NT2/D1 (cell line): ENCODE data around the gene CLCF1.

Source experiments
- DNase-seq: peaks from one replicate; pipeline ENCODE4 v3.0.0-alpha.2; 2011; ENCODE audit warnings: low read depth, low spot score
- H3K27me3 ChIP-seq: 2 replicates; pipeline ENCODE4 v1.6.0; 2011; ENCODE audit warnings: mild to moderate bottlenecking; ENCODE audit not compliant: insufficient read length, insufficient read depth
- H3K36me3 ChIP-seq: 2 replicates; pipeline ENCODE4 v1.6.1; 2011; ENCODE audit warnings: mild to moderate bottlenecking, low read length, mixed read lengths; ENCODE audit not compliant: insufficient read depth, insufficient read length
- H3K4me1 ChIP-seq: 2 replicates; pipeline ENCODE4 v1.5.1; 2011; ENCODE audit not compliant: insufficient read depth, insufficient read length
- H3K4me3 ChIP-seq: 2 replicates; pipeline ENCODE4 v1.5.1; 2011; ENCODE audit warnings: low read depth; ENCODE audit not compliant: insufficient read length
- H3K9ac ChIP-seq: 2 replicates; pipeline ENCODE4 v1.6.0; 2011; ENCODE audit warnings: low read depth; ENCODE audit not compliant: insufficient read length
- H3K9me3 ChIP-seq: 2 replicates; pipeline ENCODE4 v1.5.1; 2011; ENCODE audit warnings: mild to moderate bottlenecking, low read length; ENCODE audit not compliant: insufficient read depth
- SUZ12 ChIP-seq: IDR thresholded peaks from 2 replicates; pipeline ENCODE4 v1.6.1; 2011; ENCODE audit not compliant: insufficient read length, insufficient read depth; ENCODE audit errors: extremely low read depth
- YY1 ChIP-seq: IDR thresholded peaks from 2 replicates; pipeline ENCODE4 v1.6.1; 2011; ENCODE audit not compliant: insufficient read length, insufficient read depth
- ZNF274 ChIP-seq: IDR thresholded peaks from 2 replicates; pipeline ENCODE4 v1.6.1; 2011; ENCODE audit warnings: mild to moderate bottlenecking, low read depth, low read length

The CLCF1 gene

GRCh38 chr11:67418476-67419281 is 45.3 kb upstream of the CLCF1 start:
- H3K4me1 ChIP-seq, result peaks cover 54% of the 10 kb centered on the region
- DNase-seq, result no peak

GRCh38 chr11:67417425-67417824 is 44.0 kb upstream of the CLCF1 start:
- peaks cover 2% of the 10 kb centered on the region for H3K36me3 ChIP-seq
- H3K27me3 ChIP-seq, result peaks cover 35% of the 10 kb centered on the region
- DNase-seq, result no peak
- H3K4me1 ChIP-seq, result peaks cover 54% of the 10 kb centered on the region
- peak overlapping the region; percentile 0 for H3K9ac ChIP-seq
- no peak for TF ChIP-seq ZNF274
- no peak for TF ChIP-seq SUZ12
- TF ChIP-seq YY1, result no peak
- H3K4me3 ChIP-seq, result no peak overlapping the region
- H3K9me3 ChIP-seq, result no peaks in the 10 kb centered on the region

More at GRCh38 chr11:67418476-67419281, 45.3 kb upstream of the CLCF1 start:
- no peak overlapping the region for H3K4me3 ChIP-seq
- H3K9me3 ChIP-seq, result no peaks in the 10 kb centered on the region
- H3K36me3 ChIP-seq, result peaks cover 2% of the 10 kb centered on the region
- peak overlapping the region; percentile 57 for H3K9ac ChIP-seq
- no peak for TF ChIP-seq YY1
- no peak for TF ChIP-seq ZNF274
- TF ChIP-seq SUZ12, result no peak
- peaks cover 27% of the 10 kb centered on the region for H3K27me3 ChIP-seq

- Histone ChIP-seq H3K27me3 (peaks cover 42% of the 10 kb centered on the region), H3K4me3 (no peak overlapping the region), H3K36me3 (peaks cover 2% of the 10 kb centered on the region), H3K9ac (peak overlapping the region; percentile 0), H3K4me1 (peaks cover 57% of the 10 kb centered on the region), H3K9me3 (no peaks in the 10 kb centered on the region)
- DNase-seq, result no peak
- TF ChIP-seq SUZ12 (no peak), ZNF274 (no peak), YY1 (no peak)
These were observed 43.3 kb upstream of the CLCF1 start for GRCh38 chr11:67416416-67417335.

GRCh38 chr11:67415501-67416304 is 42.3 kb upstream of the CLCF1 start, which contains the start of gene CARNS1:
Gene CARNS1 (plus strand): TSS chr11:67415678. CDS start chr11:67416200, 522 bp downstream.
- no peak for DNase-seq

GRCh38 chr11:67413266-67413849 is 40.0 kb upstream of the CLCF1 start:
- no peak for DNase-seq
- H3K9me3 ChIP-seq, result no peaks in the 10 kb centered on the region
- peaks cover 34% of the 10 kb centered on the region for H3K27me3 ChIP-seq
- no peak overlapping the region for H3K4me3 ChIP-seq
- peaks cover 64% of the 10 kb centered on the region for H3K4me1 ChIP-seq
- H3K36me3 ChIP-seq, result no peaks in the 10 kb centered on the region
- TF ChIP-seq SUZ12 (no peak), YY1 (no peak), ZNF274 (no peak)
- peak overlapping the region; percentile 51 for H3K9ac ChIP-seq

More at GRCh38 chr11:67415501-67416304, 42.3 kb upstream of the CLCF1 start, which contains the start of gene CARNS1:
- TF ChIP-seq YY1, result no peak
- no peak for TF ChIP-seq ZNF274
- TF ChIP-seq SUZ12, result no peak
- peaks cover 44% of the 10 kb centered on the region for H3K27me3 ChIP-seq
- peak within 1 kb of the TSS; percentile 74 for H3K9ac ChIP-seq
- peak within 1 kb of the TSS; percentile 40 for H3K4me3 ChIP-seq
- peaks cover 61% of the 10 kb centered on the region for H3K4me1 ChIP-seq
- H3K9me3 ChIP-seq, result no peaks in the 10 kb centered on the region
- peaks cover 2% of the 10 kb centered on the region for H3K36me3 ChIP-seq

- H3K36me3 ChIP-seq, result no peaks in the 10 kb centered on the region
- no peak for TF ChIP-seq YY1
- H3K4me1 ChIP-seq, result peaks cover 62% of the 10 kb centered on the region
- no peaks in the 10 kb centered on the region for H3K9me3 ChIP-seq
- H3K4me3 ChIP-seq, result no peak overlapping the region
- peaks cover 41% of the 10 kb centered on the region for H3K27me3 ChIP-seq
- H3K9ac ChIP-seq, result peak overlapping the region; percentile 51
- no peak for DNase-seq
These were observed 39.2 kb upstream of the CLCF1 start for GRCh38 chr11:67412495-67413179.
